B cell (primary cell): ENCODE results near the gene CTRB2. TPM values are rescaled to one million over a fixed set of nuclear protein-coding genes. Genes with fewer than 3 reads are reported as not detected.

Source experiments
- ATAC-seq: fragments of 200-7000 bp; cut with Tn5 transposase; one replicate; pipeline ENCODE4 v1.10.0; 2021; ENCODE audit warnings: low read depth, mild to moderate bottlenecking, moderate number of reproducible peaks, moderate library complexity
- CTCF ChIA-PET: fragments of 350-600 bp; sonication (Branson Sonifier 250); formaldehyde crosslinking; loops from one replicate; lab custom pipeline; 2021; ENCODE audit warnings: antibody characterized with exemption, inconsistent platforms; lab: Charles Lee
- POLR2A ChIA-PET: fragments of 350-600 bp; sonication (Branson Sonifier 250); formaldehyde crosslinking; loops from one replicate; lab custom pipeline; 2021; ENCODE audit warnings: antibody characterized with exemption; lab: Charles Lee
- DNase-seq: peaks from one replicate; pipeline ENCODE4 v3.0.0; 2013
- H2AFZ ChIP-seq: 2 replicates; pipeline ENCODE4 v1.6.1; 2012; ENCODE audit warnings: mild to moderate bottlenecking, low read depth, low read length; ENCODE audit not compliant: insufficient read depth, poor library complexity, severe bottlenecking
- H3K27ac ChIP-seq, 2 donors: 1 replicate in 1 of 2; 2 replicates in 1 of 2; pipeline ENCODE4 v1.5.1; 2012 to 2013; ENCODE audit warnings: low read length in 2 of 2, mild to moderate bottlenecking in 2 of 2, moderate library complexity in 1 of 2
- H3K27me3 ChIP-seq, 4 experiments: fragments of 200-600 bp in 1 of 4; sonication (generic) in 1 of 4; replicated peaks in 1 of 4; 1 replicate in 2 of 4; 2 replicates in 2 of 4; pipeline versions ENCODE4 v1.6.1 to v1.7.0; 2013 to 2016; ENCODE audit warnings: low read length in 3 of 4, mild to moderate bottlenecking in 2 of 4, mixed read lengths in 1 of 4, moderate library complexity in 1 of 4; ENCODE audit not compliant: insufficient read depth in 4 of 4, control insufficient read depth in 3 of 4; ENCODE audit errors: control extremely low read depth in 1 of 4
- H3K36me3 ChIP-seq, 2 experiments: replicated peaks in 1 of 2; 1 replicate in 1 of 2; 2 replicates in 1 of 2; pipeline versions ENCODE4 v1.6.1 to v1.7.1; 2013; ENCODE audit warnings: low read length in 1 of 2; ENCODE audit not compliant: insufficient read depth in 2 of 2, control insufficient read depth in 1 of 2; ENCODE audit errors: control extremely low read depth in 1 of 2, extremely low read depth in 1 of 2
- H3K4me1 ChIP-seq, 2 donors: fragments of 200-600 bp in 1 of 2; sonication (generic) in 1 of 2; 1 replicate in 1 of 2; 2 replicates in 1 of 2; pipeline versions ENCODE4 v1.5.1 to v1.6.1; 2013 to 2017; ENCODE audit warnings: low read length in 2 of 2; ENCODE audit not compliant: control insufficient read depth in 2 of 2, insufficient read depth in 2 of 2
- H3K4me2 ChIP-seq: replicated peaks from 2 replicates; pipeline ENCODE3; 2012; ENCODE audit warnings: mild to moderate bottlenecking, low read depth, low read length; ENCODE audit not compliant: poor library complexity, severe bottlenecking
- H3K4me3 ChIP-seq, 5 experiments: fragments of 200-600 bp in 1 of 5; sonication (generic) in 1 of 5; 1 replicate in 3 of 5; 2 replicates in 2 of 5; pipeline versions ENCODE4 v1.5.1 to v1.7.0; 2011 to 2016; ENCODE audit warnings: low read length in 4 of 5, mild to moderate bottlenecking in 4 of 5, low read depth in 2 of 5, control low read depth in 1 of 5, moderate library complexity in 1 of 5; ENCODE audit not compliant: insufficient read depth in 1 of 5; ENCODE audit errors: control extremely low read depth in 1 of 5, extremely low read depth in 1 of 5
- H3K79me2 ChIP-seq: fragments of 200-600 bp; sonication (generic); one replicate; pipeline ENCODE4 v1.6.0; 2016; ENCODE audit warnings: low read length; ENCODE audit not compliant: control insufficient read depth, insufficient read depth
- H3K9ac ChIP-seq: fragments of 200-600 bp; sonication (generic); 2 replicates; pipeline ENCODE4 v1.6.1; 2017; ENCODE audit warnings: mild to moderate bottlenecking, low read length, moderate library complexity
- H3K9me3 ChIP-seq, 3 donors: one replicate each; pipeline versions ENCODE4 v1.6.1 to v1.7.1; 2013; ENCODE audit warnings: low read length in 2 of 3; ENCODE audit not compliant: control insufficient read depth in 2 of 3, insufficient read depth in 1 of 3; ENCODE audit errors: control extremely low read depth in 1 of 3
- H4K20me1 ChIP-seq: 2 replicates; pipeline ENCODE4 v1.6.0; 2012; ENCODE audit warnings: mild to moderate bottlenecking, low read length; ENCODE audit not compliant: insufficient read depth, control insufficient read depth, poor library complexity, severe bottlenecking
- H3K27ac Mint-ChIP-seq: one replicate; pipeline ENCODE4 v1.8.0; 2021; ENCODE audit warnings: mixed read lengths
- H3K27me3 Mint-ChIP-seq: one replicate; pipeline ENCODE4 v1.8.0; 2021; ENCODE audit warnings: mixed read lengths
- H3K4me1 Mint-ChIP-seq: one replicate; pipeline ENCODE4 v1.8.0; 2021; ENCODE audit warnings: mixed read lengths
- H3K4me3 Mint-ChIP-seq: one replicate; pipeline ENCODE4 v1.8.0; 2021; ENCODE audit warnings: mixed read lengths
- H3K9me3 Mint-ChIP-seq: one replicate; pipeline ENCODE4 v1.8.0; 2022; ENCODE audit warnings: mixed read lengths; ENCODE audit not compliant: insufficient read depth
- EZH2 ChIP-seq: IDR thresholded peaks from 2 replicates; pipeline ENCODE4 v1.6.1; 2012; ENCODE audit warnings: borderline replicate concordance, low read depth, mild to moderate bottlenecking, moderate library complexity, low read length; ENCODE audit not compliant: insufficient read depth, poor library complexity, severe bottlenecking
- WGBS: methylation state at CpG from one replicate; pipeline ENCODE4 v1.1.5; 2013; ENCODE audit warnings: missing lambda C conversion rate; ENCODE audit not compliant: insufficient coverage; 5-methylcytosine and 5-hydroxymethylcytosine counted together
- intact Hi-C: fragments of 100-400 bp; cut with micrococcal nuclease; formaldehyde crosslinking; loops from one replicate; pipeline ENCODE4 v1.10.0; 2022
- polyA plus RNA-seq: library from polyadenylated mRNA; depleted of rRNA; stranded (reverse); fragments of >200 nt; gene quantifications from 2 replicates; pipeline ENCODE4 v1.2.3, GENCODE V29; 2012
- total RNA-seq, 2 donors: library from RNA; stranded (reverse); fragments of 120-200 nt in 1 of 2; gene quantifications; 1 replicate in 1 of 2; 2 replicates in 1 of 2; pipeline versions ENCODE4 v1.2.3 to v1.2.4, GENCODE V29; 2013 to 2022
- TF ChIP-seq, protein P1 (sequence below): fragments of 200-600 bp; IDR thresholded peaks from one replicate; pipeline ENCODE4 v1.8.0; 2022; ENCODE audit warnings: antibody characterized with exemption, mild to moderate bottlenecking

The CTRB2 gene
- total and polyA plus RNA-seq, 2 donors (not counting 1 experiment from before 2014, with no cell fraction given) = not detected

DNA sequence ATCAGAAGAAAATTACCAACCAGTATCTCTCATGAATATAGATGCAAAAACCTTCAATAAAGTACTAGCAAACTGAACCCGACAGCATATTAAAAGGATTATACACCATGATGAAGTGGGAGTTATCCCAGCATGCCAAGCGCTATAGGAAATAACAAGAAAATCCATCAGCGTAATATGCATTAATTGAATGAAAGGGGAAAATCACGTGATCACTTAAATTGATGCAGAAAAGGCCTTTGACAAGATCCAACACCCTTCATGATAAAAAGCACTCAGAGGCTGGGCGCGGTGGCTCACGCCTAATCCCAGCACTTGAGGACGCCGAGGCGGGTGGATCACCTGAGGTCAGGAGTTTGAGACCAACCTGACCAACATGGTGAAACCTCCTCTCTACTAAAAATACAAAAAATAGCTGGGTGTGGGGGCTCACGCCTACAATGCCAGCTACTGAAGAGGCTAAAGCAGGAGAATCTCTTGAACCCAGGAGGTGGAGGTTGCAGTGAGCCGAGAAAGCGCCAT is 4.8 kb downstream of the CTRB2 start:
- Histone ChIP-seq H2AFZ (no peak overlapping the region), H3K4me2 (no peak overlapping the region), H3K27me3 (peaks cover 0 to 50% (median 14%) of the 10 kb centered on the region in 4 experiments), H3K4me1 (peaks cover 11 to 12% of the 10 kb centered on the region in 2 donors), H3K4me3 (no peak overlapping the region), H3K9me3 (peaks cover 0 to 7% (median 0%) of the 10 kb centered on the region in 3 donors), H3K36me3 (no peaks in the 10 kb centered on the region), H3K79me2 (no peaks in the 10 kb centered on the region), H3K9ac (no peak overlapping the region), H3K27ac (no peak overlapping the region), H4K20me1 (no peaks in the 10 kb centered on the region)
- Mint-ChIP-seq H3K9me3 (no peaks in the 10 kb centered on the region), H3K4me3 (no peak overlapping the region), H3K4me1 (peaks cover 10% of the 10 kb centered on the region), H3K27ac (no peak overlapping the region), H3K27me3 (peaks cover 36% of the 10 kb centered on the region)
- WGBS = 98% methylated on average over 6 of the region's 13 CpGs
- intact Hi-C loops = no loop called here
- ChIA-PET POLR2A (no interaction called here), CTCF (interaction anchor here (0.7 to 8.0 kb wide), 5 partner anchors 14 to 624 kb away, joined by 3 to 96 read pairs (median 5); no protein-coding TSS in a partner anchor)
- DNase-seq (no peak), ATAC-seq (no peak)
- no peak for TF ChIP-seq EZH2
- TF ChIP-seq, protein P1, sequence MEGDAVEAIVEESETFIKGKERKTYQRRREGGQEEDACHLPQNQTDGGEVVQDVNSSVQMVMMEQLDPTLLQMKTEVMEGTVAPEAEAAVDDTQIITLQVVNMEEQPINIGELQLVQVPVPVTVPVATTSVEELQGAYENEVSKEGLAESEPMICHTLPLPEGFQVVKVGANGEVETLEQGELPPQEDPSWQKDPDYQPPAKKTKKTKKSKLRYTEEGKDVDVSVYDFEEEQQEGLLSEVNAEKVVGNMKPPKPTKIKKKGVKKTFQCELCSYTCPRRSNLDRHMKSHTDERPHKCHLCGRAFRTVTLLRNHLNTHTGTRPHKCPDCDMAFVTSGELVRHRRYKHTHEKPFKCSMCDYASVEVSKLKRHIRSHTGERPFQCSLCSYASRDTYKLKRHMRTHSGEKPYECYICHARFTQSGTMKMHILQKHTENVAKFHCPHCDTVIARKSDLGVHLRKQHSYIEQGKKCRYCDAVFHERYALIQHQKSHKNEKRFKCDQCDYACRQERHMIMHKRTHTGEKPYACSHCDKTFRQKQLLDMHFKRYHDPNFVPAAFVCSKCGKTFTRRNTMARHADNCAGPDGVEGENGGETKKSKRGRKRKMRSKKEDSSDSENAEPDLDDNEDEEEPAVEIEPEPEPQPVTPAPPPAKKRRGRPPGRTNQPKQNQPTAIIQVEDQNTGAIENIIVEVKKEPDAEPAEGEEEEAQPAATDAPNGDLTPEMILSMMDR = no peak

DNA sequence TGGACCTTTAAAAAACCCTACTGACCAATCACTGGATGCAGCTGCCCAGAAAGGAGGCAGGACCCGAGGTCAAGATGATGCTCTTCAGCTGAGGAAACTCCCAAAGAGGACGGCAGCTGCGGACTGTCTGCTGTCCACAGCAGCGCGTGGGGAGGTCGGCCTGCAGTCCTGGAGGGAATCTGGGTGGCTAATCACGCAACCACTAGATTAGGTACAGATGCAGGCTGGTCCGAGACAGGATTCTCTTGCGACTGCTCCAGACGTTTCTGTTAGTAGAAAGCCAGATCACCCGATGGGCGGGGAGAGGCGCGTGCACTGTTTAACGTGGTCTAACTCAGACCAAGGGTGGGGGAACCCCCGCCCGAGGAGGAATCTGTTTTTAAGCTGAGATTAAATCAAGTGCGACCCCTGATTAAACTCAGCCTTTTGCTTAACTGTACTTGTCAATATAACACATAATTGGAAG is 8.8 kb downstream of the CTRB2 start:
- no peaks in the 10 kb centered on the region for H3K36me3 ChIP-seq
- no peak overlapping the region for H3K4me3 Mint-ChIP-seq
- no peak for DNase-seq

More for the DNA sequence above, 8.8 kb downstream of the CTRB2 start:
- Histone ChIP-seq H3K4me2 (no peak overlapping the region), H3K4me3 (no peak overlapping the region), H3K9me3 (peaks cover 0 to 7% (median 0%) of the 10 kb centered on the region in 3 donors), H3K27ac (no peak overlapping the region), H4K20me1 (no peaks in the 10 kb centered on the region), H3K4me1 (peaks cover 11 to 12% of the 10 kb centered on the region in 2 donors), H3K27me3 (peaks cover 0 to 54% (median 12%) of the 10 kb centered on the region in 4 experiments), H2AFZ (no peak overlapping the region), H3K79me2 (no peaks in the 10 kb centered on the region), H3K9ac (no peak overlapping the region)
- Mint-ChIP-seq H3K27me3 (peaks cover 37% of the 10 kb centered on the region), H3K27ac (no peak overlapping the region), H3K4me1 (peaks cover 10% of the 10 kb centered on the region), H3K9me3 (no peaks in the 10 kb centered on the region)
- intact Hi-C loops = loop anchor here (5.0 kb wide), 1 partner anchor 34 kb away; no protein-coding TSS in a partner anchor
- WGBS = 54% methylated on average over 15 of the region's 18 CpGs
- ChIA-PET POLR2A (no interaction called here), CTCF (interaction anchor here (0.7 to 8.0 kb wide), 20 partner anchors 8 to 1973 kb away, joined by 3 to 96 read pairs (median 8); partner anchors contain the start of genes TMEM170A and ZFP1)
- no peak for ATAC-seq
- TF ChIP-seq, protein P1 = no peak
- TF ChIP-seq EZH2 = no peak
